Measurements from ENCODE around the gene DDAH2. TPM values are rescaled to one million over a fixed set of nuclear protein-coding genes. Genes with fewer than 3 reads are reported as not detected.
A peak's percentile ranks its signal among the peaks of the same experiment; 100 is the strongest.

Gene DDAH2
- total RNA-seq, 1 donor from 2014 or later: 71.2 TPM

GRCh38 chr6:31691564-31692108 is 37.5 kb downstream of the DDAH2 start:
- H3K9me3 ChIP-seq: no peaks in the 10 kb centered on the region
- ATAC-seq (no peak), DNase-seq (no peak)
- no peak for TF ChIP-seq CTCF (IDR thresholded peaks at IDR 0.05)
- no peaks in the 10 kb centered on the region for H3K4me1 ChIP-seq
- H3K4me3 ChIP-seq: no peak overlapping the region
- intact Hi-C loops (cut with DNase I): loop anchor here (10.0 kb wide), 1 partner anchor 143 kb away; no protein-coding TSS in a partner anchor
- peaks cover 100% of the 10 kb centered on the region for H3K36me3 ChIP-seq
- H3K27me3 ChIP-seq: no peaks in the 10 kb centered on the region
- H3K27ac ChIP-seq: no peak overlapping the region

GRCh38 chr6:31691078-31691463 is 38.0 kb downstream of the DDAH2 start:
- intact Hi-C loops (cut with DNase I): loop anchor here (10.0 kb wide), 1 partner anchor 144 kb away; no protein-coding TSS in a partner anchor
- Histone ChIP-seq H3K4me1 (no peaks in the 10 kb centered on the region), H3K27me3 (no peaks in the 10 kb centered on the region), H3K9me3 (no peaks in the 10 kb centered on the region), H3K27ac (no peak overlapping the region), H3K4me3 (no peak overlapping the region), H3K36me3 (peaks cover 100% of the 10 kb centered on the region)
- DNase-seq (no peak), ATAC-seq (no peak)
- no peak for TF ChIP-seq CTCF (IDR thresholded peaks at IDR 0.05)

- Histone ChIP-seq H3K36me3 (peaks cover 97% of the 10 kb centered on the region), H3K27ac (no peak overlapping the region), H3K9me3 (no peaks in the 10 kb centered on the region), H3K4me3 (no peak overlapping the region), H3K4me1 (no peaks in the 10 kb centered on the region), H3K27me3 (no peaks in the 10 kb centered on the region)
- DNase-seq (no peak), ATAC-seq (no peak)
- no peak for TF ChIP-seq CTCF (IDR thresholded peaks at IDR 0.05)
- intact Hi-C loops (cut with DNase I): loop anchor here (10.0 kb wide), 1 partner anchor 144 kb away; no protein-coding TSS in a partner anchor
Observed at GRCh38 chr6:31690231-31691077, 38.6 kb downstream of the DDAH2 start.

- DNase-seq (no peak), ATAC-seq (no peak)
- intact Hi-C loops (cut with DNase I): loop anchor here (10.0 kb wide), 1 partner anchor 145 kb away; no protein-coding TSS in a partner anchor
- Histone ChIP-seq H3K9me3 (no peaks in the 10 kb centered on the region), H3K4me3 (no peak overlapping the region), H3K27ac (no peak overlapping the region), H3K27me3 (no peaks in the 10 kb centered on the region), H3K4me1 (no peaks in the 10 kb centered on the region), H3K36me3 (peaks cover 88% of the 10 kb centered on the region)
- TF ChIP-seq CTCF (IDR thresholded peaks at IDR 0.05): peak; percentile 25
Observed at GRCh38 chr6:31689249-31690110, 39.6 kb downstream of the DDAH2 start.

GRCh38 chr6:31687860-31688693 is 41.0 kb downstream of the DDAH2 start:
- Histone ChIP-seq H3K4me3 (no peak overlapping the region), H3K4me1 (no peaks in the 10 kb centered on the region), H3K36me3 (peaks cover 74% of the 10 kb centered on the region), H3K27me3 (no peaks in the 10 kb centered on the region), H3K9me3 (no peaks in the 10 kb centered on the region), H3K27ac (no peak overlapping the region)
- TF ChIP-seq CTCF (IDR thresholded peaks at IDR 0.05): no peak
- DNase-seq (no peak), ATAC-seq (no peak)
- intact Hi-C loops (cut with DNase I): no loop called here

Measured in upper lobe of right lung (tissue), 1 donor.